ENCODE results near the gene NUDT15.

- TF ChIP-seq POLR2A (IDR thresholded peaks at IDR 0.05), result no peak
- no peak for TF ChIP-seq CTCF (IDR thresholded peaks at IDR 0.05)
Observed at GRCh38 chr13:48043789-48044503, 6.4 kb downstream of the NUDT15 start.

Data from Peyer's patch (tissue), 4 donors.